ENCODE data around the gene ERC1. TPM values are rescaled to one million over a fixed set of nuclear protein-coding genes. Genes with fewer than 3 reads are reported as not detected.

ERC1 gene
- total RNA-seq, 1 experiment from 2014 or later, result 40.4 TPM

DNA sequence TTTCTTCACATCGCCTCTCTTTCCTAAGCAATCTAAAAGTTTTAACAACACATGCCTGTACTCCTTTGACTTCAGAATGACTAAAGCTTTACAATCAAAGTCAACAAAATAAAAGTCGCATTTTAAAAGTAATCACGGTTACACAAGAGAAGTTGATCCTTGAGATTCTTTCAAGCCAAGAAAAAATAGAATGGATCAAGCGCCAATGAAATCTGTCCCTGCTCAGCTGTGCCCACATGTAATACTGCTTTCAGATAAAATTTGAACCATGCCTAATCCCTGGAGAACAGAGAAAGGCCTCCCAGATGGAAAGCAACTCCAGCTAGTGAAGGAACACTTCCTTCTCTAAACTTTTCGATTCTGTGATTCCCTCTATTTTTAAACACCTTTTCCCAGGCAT lies 490.3 kb downstream of the ERC1 start:
- POLR2A ChIA-PET, result no interaction called here

GRCh38 chr12:1481906-1482305 lies 490.9 kb downstream of the ERC1 start:
- H3K27me3 ChIP-seq (ENCODE audit: control insufficient read depth, insufficient read depth, low read length), result no peaks in the 10 kb centered on the region
- TF ChIP-seq, protein P1, sequence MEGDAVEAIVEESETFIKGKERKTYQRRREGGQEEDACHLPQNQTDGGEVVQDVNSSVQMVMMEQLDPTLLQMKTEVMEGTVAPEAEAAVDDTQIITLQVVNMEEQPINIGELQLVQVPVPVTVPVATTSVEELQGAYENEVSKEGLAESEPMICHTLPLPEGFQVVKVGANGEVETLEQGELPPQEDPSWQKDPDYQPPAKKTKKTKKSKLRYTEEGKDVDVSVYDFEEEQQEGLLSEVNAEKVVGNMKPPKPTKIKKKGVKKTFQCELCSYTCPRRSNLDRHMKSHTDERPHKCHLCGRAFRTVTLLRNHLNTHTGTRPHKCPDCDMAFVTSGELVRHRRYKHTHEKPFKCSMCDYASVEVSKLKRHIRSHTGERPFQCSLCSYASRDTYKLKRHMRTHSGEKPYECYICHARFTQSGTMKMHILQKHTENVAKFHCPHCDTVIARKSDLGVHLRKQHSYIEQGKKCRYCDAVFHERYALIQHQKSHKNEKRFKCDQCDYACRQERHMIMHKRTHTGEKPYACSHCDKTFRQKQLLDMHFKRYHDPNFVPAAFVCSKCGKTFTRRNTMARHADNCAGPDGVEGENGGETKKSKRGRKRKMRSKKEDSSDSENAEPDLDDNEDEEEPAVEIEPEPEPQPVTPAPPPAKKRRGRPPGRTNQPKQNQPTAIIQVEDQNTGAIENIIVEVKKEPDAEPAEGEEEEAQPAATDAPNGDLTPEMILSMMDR (IDR thresholded peaks at IDR 0.05), result no peak
- TF ChIP-seq POLR2AphosphoS5 (IDR thresholded peaks at IDR 0.05; ENCODE audit: low read depth, low read length), result no peak
- no peak for TF ChIP-seq SIN3A (IDR thresholded peaks at IDR 0.05; ENCODE audit: borderline replicate concordance, insufficient read depth, low read depth, low read length)
- no peak for TF ChIP-seq TCF7L2 (IDR thresholded peaks at IDR 0.05; ENCODE audit: low read depth, low read length)
- TF ChIP-seq REST (IDR thresholded peaks at IDR 0.05; ENCODE audit: insufficient read depth in 1 of 2, low read depth in 2 of 2, low read length in 1 of 2), result no peak
- H3K9me3 ChIP-seq (ENCODE audit: control insufficient read depth, insufficient read depth, low read depth, low read length), result no peaks in the 10 kb centered on the region
- in situ Hi-C loops (cut with HindIII; ENCODE audit: low pct_unique_long_range_greater_than_20kb, low sequenced_read_pairs) (no loop called here), intact Hi-C loops (cut with micrococcal nuclease; ENCODE audit: unreplicated experiment) (no loop called here)
- CTCF ChIA-PET, result no interaction called here
- peak overlapping the region; percentile 34; the same call in 1 of the 2 replicates for H3K27ac ChIP-seq (ENCODE audit: low read length)
- no peaks in the 10 kb centered on the region for H3K4me1 ChIP-seq (ENCODE audit: control insufficient read depth, insufficient read depth, low read length)
- ATAC-seq, result no peak
- no peak overlapping the region for H3K4me3 ChIP-seq (ENCODE audit: low read depth in 2 of 2, low read length in 2 of 2)
- DNase-seq (ENCODE audit: low read depth, low spot score), result no peak
- BruUV-seq (replicated peaks), result no TSS peak
- POLR2A ChIA-PET, result no interaction called here
- no peaks in the 10 kb centered on the region for H3K36me3 ChIP-seq (ENCODE audit: control insufficient read depth, insufficient read depth, low read length)

More for the DNA sequence above, 490.3 kb downstream of the ERC1 start:
- intact Hi-C loops (cut with micrococcal nuclease; ENCODE audit: unreplicated experiment), result no loop called here
- H3K4me1 ChIP-seq (ENCODE audit: control insufficient read depth, insufficient read depth, low read length), result peaks cover 3% of the 10 kb centered on the region; the same call in 1 of the 2 replicates
- no peaks in the 10 kb centered on the region for H3K9me3 ChIP-seq (ENCODE audit: control insufficient read depth, insufficient read depth, low read depth, low read length)
- ATAC-seq (no peak), DNase-seq (ENCODE audit: low read depth, low spot score) (no peak)
- BruUV-seq (replicated peaks), result no TSS peak
- H3K27me3 ChIP-seq (ENCODE audit: control insufficient read depth, insufficient read depth, low read length), result no peaks in the 10 kb centered on the region
- H3K4me3 ChIP-seq (ENCODE audit: low read depth in 2 of 2, low read length in 2 of 2), result no peak overlapping the region
- TF ChIP-seq SIN3A (IDR thresholded peaks at IDR 0.05; ENCODE audit: borderline replicate concordance, insufficient read depth, low read depth, low read length) (no peak), REST (IDR thresholded peaks at IDR 0.05; ENCODE audit: insufficient read depth in 1 of 2, low read depth in 2 of 2, low read length in 1 of 2) (no peak), TCF7L2 (IDR thresholded peaks at IDR 0.05; ENCODE audit: low read depth, low read length) (no peak), POLR2AphosphoS5 (IDR thresholded peaks at IDR 0.05; ENCODE audit: low read depth, low read length) (no peak)
- TF ChIP-seq, protein P1 (IDR thresholded peaks at IDR 0.05), result no peak
- in situ Hi-C loops (cut with HindIII; ENCODE audit: low pct_unique_long_range_greater_than_20kb, low sequenced_read_pairs), result no loop called here
- no peaks in the 10 kb centered on the region for H3K36me3 ChIP-seq (ENCODE audit: control insufficient read depth, insufficient read depth, low read length)
- CTCF ChIA-PET, result no interaction called here
- no peak overlapping the region for H3K27ac ChIP-seq (ENCODE audit: low read length)
